HepG2 (cell line): ENCODE measurements around the gene TMEM164. TPM values are rescaled to one million over a fixed set of nuclear protein-coding genes. Genes with fewer than 3 reads are reported as not detected.

Source experiments
- ATAC-seq: fragments of 200-7000 bp; cut with Tn5 transposase; 3 replicates; pipeline ENCODE4 v1.9.1; 2020; ENCODE audit warnings: mild to moderate bottlenecking, moderate library complexity
- BruUV-seq: library from RNA; stranded (reverse); fragments of 400-500 nt; replicated peaks from 2 replicates; lab custom pipeline; 2021; lab: Mats Ljungman, UMichigan
- CTCF ChIA-PET: fragments of 300-600 bp; formaldehyde crosslinking; extraction: SDS; loops from one replicate; lab custom pipeline; 2021; ENCODE audit warnings: low total read pairs, inconsistent platforms, low intra/inter-chr PET ratio; lab: Yijun Ruan, JAX
- POLR2A ChIA-PET: fragments of 350-600 bp; sonication (Branson Sonifier 250); formaldehyde crosslinking; loops from one replicate; lab custom pipeline; 2020; ENCODE audit warnings: antibody characterized with exemption, inconsistent platforms; lab: Yijun Ruan, JAX
- DNase-seq: peaks from one replicate; pipeline ENCODE4 v3.0.0-alpha.2; 2015; ENCODE audit warnings: low spot score
- FAIRE-seq: peaks from 3 replicates; lab custom pipeline; 2011; peaks lifted over from hg19 to GRCh38; lab: Jason Lieb, UNC
- H2AFZ ChIP-seq: one replicate; pipeline ENCODE4 v1.6.1; 2011; ENCODE audit warnings: low read length, inconsistent platforms
- H3K27ac ChIP-seq: fragments of 300-600 bp; 3 replicates; pipeline ENCODE4 v1.8.0; 2011; ENCODE audit warnings: mixed run types, mild to moderate bottlenecking, mixed read lengths, low read length, inconsistent platforms; ENCODE audit not compliant: insufficient read depth; ENCODE audit errors: extremely low read length
- H3K27me3 ChIP-seq, 2 experiments: fragments of 200-600 bp in 1 of 2; 2 replicates in 1 of 2; 3 replicates in 1 of 2; pipeline versions ENCODE4 v1.6.0 to v1.8.0; 2011; ENCODE audit warnings: low read length in 2 of 2, mild to moderate bottlenecking in 2 of 2, moderate library complexity in 2 of 2, inconsistent platforms in 1 of 2; ENCODE audit not compliant: insufficient read depth in 2 of 2, control insufficient read depth in 1 of 2
- H3K36me3 ChIP-seq, 2 experiments: fragments of 200-600 bp in 1 of 2; replicated peaks in 1 of 2; 2 replicates in 1 of 2; 3 replicates in 1 of 2; pipeline versions ENCODE4 v1.5.1 to v1.8.0; 2011; ENCODE audit warnings: low read length in 2 of 2, inconsistent platforms in 1 of 2; ENCODE audit not compliant: insufficient read depth in 2 of 2, control insufficient read depth in 1 of 2
- H3K4me1 ChIP-seq: 2 replicates; pipeline ENCODE4 v1.5.1; 2012; ENCODE audit warnings: low read length, inconsistent platforms; ENCODE audit not compliant: insufficient read depth
- H3K4me2 ChIP-seq: 2 replicates; pipeline ENCODE4 v1.6.0; 2011; ENCODE audit warnings: low read depth, low read length, inconsistent platforms
- H3K4me3 ChIP-seq, 3 experiments: fragments of 200-600 bp in 1 of 3; sonication (generic), shearing (Covaris generic) in 1 of 3; replicated peaks in 1 of 3; 2 replicates each; pipeline ENCODE4 v1.5.1; 2011 to 2016; ENCODE audit warnings: low read length in 3 of 3, inconsistent platforms in 2 of 3, low read depth in 2 of 3, mild to moderate bottlenecking in 2 of 3, control low read depth in 1 of 3, mixed read lengths in 1 of 3; ENCODE audit not compliant: insufficient read depth in 1 of 3
- H3K79me2 ChIP-seq: one replicate; pipeline ENCODE4 v1.6.1; 2011; ENCODE audit warnings: low read length, inconsistent platforms; ENCODE audit not compliant: insufficient read depth
- H3K9ac ChIP-seq: 2 replicates; pipeline ENCODE4 v1.6.0; 2011; ENCODE audit warnings: mild to moderate bottlenecking, low read depth, low read length, inconsistent platforms; ENCODE audit not compliant: insufficient read depth
- H3K9me3 ChIP-seq: 2 replicates; pipeline ENCODE4 v1.5.1; 2012; ENCODE audit warnings: mild to moderate bottlenecking, low read length
- H4K20me1 ChIP-seq: 2 replicates; pipeline ENCODE4 v1.6.0; 2011; ENCODE audit warnings: inconsistent platforms, mild to moderate bottlenecking, low read length, moderate library complexity; ENCODE audit not compliant: insufficient read depth
- IRF2 ChIP-seq: IDR thresholded peaks from 2 replicates; pipeline ENCODE4 v1.6.1; 2018; ENCODE audit warnings: missing genetic modification reagents, missing compliant biosample characterization
- KDM3A ChIP-seq: IDR thresholded peaks from 2 replicates; pipeline ENCODE4 v1.6.1; 2018; ENCODE audit warnings: low read depth, missing compliant biosample characterization
- PAWR ChIP-seq: sonication (generic); formaldehyde crosslinking; IDR thresholded peaks from 2 replicates; pipeline ENCODE4 v1.4.0; 2020; ENCODE audit warnings: missing genetic modification reagents, mild to moderate bottlenecking, borderline replicate concordance
- RXRB ChIP-seq: IDR thresholded peaks from 2 replicates; pipeline ENCODE4 v1.6.1; 2016; ENCODE audit warnings: borderline replicate concordance, missing genetic modification reagents, missing compliant biosample characterization
- SNRNP70 ChIP-seq: fragments of 200-400 bp; formaldehyde crosslinking; IDR thresholded peaks from 2 replicates; pipeline ENCODE4 v1.6.1; 2017; ENCODE audit warnings: mild to moderate bottlenecking, low read depth, low read length, moderate library complexity
- SUZ12 ChIP-seq: fragments of 150-350 bp; IDR thresholded peaks from 2 replicates; pipeline ENCODE4 v1.6.1; 2014; ENCODE audit warnings: low read depth, low read length
- ZFP36 ChIP-seq: fragments of 150-350 bp; IDR thresholded peaks from 2 replicates; pipeline ENCODE4 v1.6.1; 2018; ENCODE audit warnings: borderline replicate concordance, low read length, low read depth; ENCODE audit not compliant: partially characterized antibody
- ZFP82 ChIP-seq: sonication (generic); formaldehyde crosslinking; IDR thresholded peaks from 2 replicates; pipeline ENCODE4 v1.5.1; 2020; ENCODE audit warnings: mild to moderate bottlenecking, missing genetic modification reagents, borderline replicate concordance
- ZNF432 ChIP-seq: sonication (generic); formaldehyde crosslinking; IDR thresholded peaks from 2 replicates; pipeline ENCODE4 v1.5.0; 2020; ENCODE audit warnings: missing genetic modification reagents, mild to moderate bottlenecking, borderline replicate concordance
- ZSCAN30 ChIP-seq: sonication (generic); formaldehyde crosslinking; IDR thresholded peaks from 2 replicates; pipeline ENCODE4 v1.5.0; 2020; ENCODE audit warnings: mild to moderate bottlenecking, missing genetic modification reagents
- WGBS: methylation state at CpG from one replicate; pipeline ENCODE4 v1.1.6; 2017; ENCODE audit warnings: low lambda C conversion rate; 5-methylcytosine and 5-hydroxymethylcytosine counted together
- in situ Hi-C: cut with HindIII; loops from 2 replicates; pipeline ENCODE4 v1.10.0; 2017; ENCODE audit warnings: low pct_unique_long_range_greater_than_20kb; ENCODE audit not compliant: extremely low pct_ligation_motif_present
- intact Hi-C: fragments of 100-400 bp; cut with micrococcal nuclease; formaldehyde crosslinking; loops from one replicate; pipeline ENCODE4 v1.10.0; 2022; ENCODE audit not compliant: unreplicated experiment
- polyA plus RNA-seq, 8 experiments: library from polyadenylated mRNA; depleted of rRNA in 3 of 8; stranded (reverse) in 7 of 8; unstranded in 1 of 8; fragments of >200 nt; fragmentation: Illumina TruSeq in 4 of 8; extraction: Trizol in 4 of 8; gene quantifications; 2 replicates each; pipeline versions ENCODE4 v1.2.1 to v1.2.3, GENCODE V29; 2011 to 2016; ENCODE audit warnings: low read depth in 4 of 8, missing spikeins in 1 of 8, mixed read lengths in 1 of 8; ENCODE audit not compliant: insufficient read depth in 1 of 8
- total RNA-seq, 5 experiments: library from RNA; depleted of rRNA; stranded (reverse); fragments of >200 nt; fragmentation: Illumina TruSeq; extraction: Trizol; gene quantifications; 2 replicates each; pipeline ENCODE4 v1.2.3, GENCODE V29; 2016; ENCODE audit warnings: low read depth in 1 of 5
- TF ChIP-seq, protein P1 (sequence below): sonication (generic); formaldehyde crosslinking; IDR thresholded peaks from 2 replicates; pipeline ENCODE4 v1.8.1; 2023; ENCODE audit warnings: mild to moderate bottlenecking, missing genetic modification reagents
- TF ChIP-seq, protein P2 (sequence below): sonication (generic); formaldehyde crosslinking; IDR thresholded peaks from 2 replicates; pipeline ENCODE4 v1.9.0; 2022; ENCODE audit warnings: low read depth, missing genetic modification reagents
- TF ChIP-seq, protein P3 (sequence below): IDR thresholded peaks from 2 replicates; pipeline ENCODE4 v1.6.1; 2016; ENCODE audit warnings: low read depth
- TF ChIP-seq, protein P4 (sequence below): sonication (generic); formaldehyde crosslinking; IDR thresholded peaks from 2 replicates; pipeline ENCODE4 v1.8.0; 2022; ENCODE audit warnings: mild to moderate bottlenecking, missing genetic modification reagents, borderline replicate concordance
- TF ChIP-seq, protein P5 (sequence below): sonication (generic); formaldehyde crosslinking; IDR thresholded peaks from 2 replicates; pipeline ENCODE4 v1.8.0; 2022; ENCODE audit warnings: missing genetic modification reagents, low read depth, mild to moderate bottlenecking, borderline replicate concordance
- TF ChIP-seq, protein P6 (sequence below): conservative IDR thresholded peaks from 2 replicates; pipeline ENCODE4 v1.6.1; 2018; ENCODE audit warnings: missing genetic modification reagents

TMEM164 gene
- total and polyA plus RNA-seq, 2 of the 13 experiments (the other 11 are each of a cell fraction or from before 2014, with no cell fraction given), result 5.8 to 13.2 TPM

DNA sequence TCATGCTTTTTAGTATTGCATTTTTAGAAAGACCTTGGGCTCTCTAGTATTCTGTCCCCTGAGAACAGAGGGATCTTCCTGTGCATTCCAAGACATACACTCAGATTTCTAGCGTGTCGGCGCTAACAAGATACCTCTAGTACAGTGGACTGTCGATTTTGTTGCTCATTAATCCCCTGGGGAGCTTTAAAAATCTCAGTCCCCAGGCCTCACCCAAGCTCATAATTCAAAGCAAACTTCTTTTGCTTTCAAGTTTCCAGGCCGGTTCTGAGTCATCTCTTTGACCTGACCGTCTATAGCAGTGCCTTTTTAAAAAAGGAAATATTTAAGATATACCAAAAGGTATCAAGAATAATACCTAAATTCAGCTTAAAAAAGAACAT, 178.0 kb downstream of the TMEM164 start (continued):
- TF ChIP-seq PAWR, result no peak
- no peak for TF ChIP-seq SUZ12
- TF ChIP-seq, protein P1, sequence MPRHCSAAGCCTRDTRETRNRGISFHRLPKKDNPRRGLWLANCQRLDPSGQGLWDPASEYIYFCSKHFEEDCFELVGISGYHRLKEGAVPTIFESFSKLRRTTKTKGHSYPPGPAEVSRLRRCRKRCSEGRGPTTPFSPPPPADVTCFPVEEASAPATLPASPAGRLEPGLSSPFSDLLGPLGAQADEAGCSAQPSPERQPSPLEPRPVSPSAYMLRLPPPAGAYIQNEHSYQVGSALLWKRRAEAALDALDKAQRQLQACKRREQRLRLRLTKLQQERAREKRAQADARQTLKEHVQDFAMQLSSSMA (CRISPR knock-in tag), result no peak
- TF ChIP-seq, protein P2, sequence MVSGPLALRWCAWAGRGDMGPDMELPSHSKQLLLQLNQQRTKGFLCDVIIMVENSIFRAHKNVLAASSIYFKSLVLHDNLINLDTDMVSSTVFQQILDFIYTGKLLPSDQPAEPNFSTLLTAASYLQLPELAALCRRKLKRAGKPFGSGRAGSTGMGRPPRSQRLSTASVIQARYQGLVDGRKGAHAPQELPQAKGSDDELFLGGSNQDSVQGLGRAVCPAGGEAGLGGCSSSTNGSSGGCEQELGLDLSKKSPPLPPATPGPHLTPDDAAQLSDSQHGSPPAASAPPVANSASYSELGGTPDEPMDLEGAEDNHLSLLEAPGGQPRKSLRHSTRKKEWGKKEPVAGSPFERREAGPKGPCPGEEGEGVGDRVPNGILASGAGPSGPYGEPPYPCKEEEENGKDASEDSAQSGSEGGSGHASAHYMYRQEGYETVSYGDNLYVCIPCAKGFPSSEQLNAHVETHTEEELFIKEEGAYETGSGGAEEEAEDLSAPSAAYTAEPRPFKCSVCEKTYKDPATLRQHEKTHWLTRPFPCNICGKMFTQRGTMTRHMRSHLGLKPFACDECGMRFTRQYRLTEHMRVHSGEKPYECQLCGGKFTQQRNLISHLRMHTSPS, result no peak
- TF ChIP-seq ZNF432 (CRISPR knock-in tag), result no peak

DNA sequence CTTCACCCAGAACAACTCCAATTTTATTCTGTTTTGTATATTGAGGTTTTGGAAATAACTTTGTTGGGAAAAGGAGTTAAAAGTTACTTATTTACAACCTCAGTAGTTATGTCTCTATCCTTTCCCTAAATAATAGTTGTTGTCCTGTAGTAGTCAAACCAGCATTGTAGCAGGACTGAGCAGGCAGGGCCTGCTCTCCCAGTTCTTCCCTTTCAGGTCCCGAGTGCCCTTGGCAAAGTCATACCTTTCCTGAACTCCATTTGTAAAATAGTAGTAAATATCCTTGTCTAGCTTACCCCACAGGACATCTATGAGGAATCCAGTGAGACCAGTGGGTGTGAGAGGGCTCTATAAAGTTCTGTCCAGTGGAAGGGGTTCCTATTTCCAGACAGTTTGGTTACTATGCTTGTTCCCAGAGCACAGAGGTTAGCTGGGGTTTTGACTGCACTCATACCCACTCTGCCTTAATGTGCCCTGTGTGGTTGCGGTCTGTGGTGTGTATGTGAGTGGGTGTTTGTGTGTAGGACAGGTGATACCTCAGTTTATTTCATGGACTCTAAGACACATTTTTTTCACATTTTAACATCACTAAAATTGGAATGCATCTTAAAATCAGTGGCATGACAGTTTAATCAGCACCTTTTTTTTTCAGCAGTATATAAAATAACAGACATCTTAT, 178.7 kb downstream of the TMEM164 start:
- Histone ChIP-seq H3K27ac (no peak overlapping the region), H3K36me3 (no peaks in the 10 kb centered on the region), H3K79me2 (no peaks in the 10 kb centered on the region), H3K9ac (no peak overlapping the region), H4K20me1 (no peaks in the 10 kb centered on the region), H3K4me3 (no peak overlapping the region), H3K27me3 (no peaks in the 10 kb centered on the region), H3K4me1 (no peaks in the 10 kb centered on the region), H3K9me3 (no peaks in the 10 kb centered on the region), H3K4me2 (no peak overlapping the region), H2AFZ (no peak overlapping the region)
- no peak for ATAC-seq
- ChIA-PET POLR2A (no interaction called here), CTCF (no interaction called here)
- BruUV-seq, result no TSS peak
- no CpG with 5 or more reads among the region's 2 CpGs for WGBS
- in situ Hi-C loops, result no loop called here
- DNase-seq, result no peak
- intact Hi-C loops, result no loop called here
- FAIRE-seq, result no peak
- TF ChIP-seq ZFP82 (CRISPR knock-in tag) (no peak), RXRB (CRISPR knock-in tag) (no peak), IRF2 (no peak), SNRNP70 (no peak), ZFP36 (no peak), KDM3A (no peak), ZSCAN30 (CRISPR knock-in tag) (no peak)
- TF ChIP-seq, protein P3, sequence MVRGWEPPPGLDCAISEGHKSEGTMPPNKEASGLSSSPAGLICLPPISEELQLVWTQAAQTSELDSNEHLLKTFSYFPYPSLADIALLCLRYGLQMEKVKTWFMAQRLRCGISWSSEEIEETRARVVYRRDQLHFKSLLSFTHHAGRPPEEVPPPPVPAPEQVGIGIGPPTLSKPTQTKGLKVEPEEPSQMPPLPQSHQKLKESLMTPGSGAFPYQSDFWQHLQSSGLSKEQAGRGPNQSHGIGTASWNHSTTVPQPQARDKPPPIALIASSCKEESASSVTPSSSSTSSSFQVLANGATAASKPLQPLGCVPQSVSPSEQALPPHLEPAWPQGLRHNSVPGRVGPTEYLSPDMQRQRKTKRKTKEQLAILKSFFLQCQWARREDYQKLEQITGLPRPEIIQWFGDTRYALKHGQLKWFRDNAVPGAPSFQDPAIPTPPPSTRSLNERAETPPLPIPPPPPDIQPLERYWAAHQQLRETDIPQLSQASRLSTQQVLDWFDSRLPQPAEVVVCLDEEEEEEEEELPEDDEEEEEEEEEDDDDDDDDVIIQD (CRISPR knock-in tag), result no peak
- TF ChIP-seq, protein P4, sequence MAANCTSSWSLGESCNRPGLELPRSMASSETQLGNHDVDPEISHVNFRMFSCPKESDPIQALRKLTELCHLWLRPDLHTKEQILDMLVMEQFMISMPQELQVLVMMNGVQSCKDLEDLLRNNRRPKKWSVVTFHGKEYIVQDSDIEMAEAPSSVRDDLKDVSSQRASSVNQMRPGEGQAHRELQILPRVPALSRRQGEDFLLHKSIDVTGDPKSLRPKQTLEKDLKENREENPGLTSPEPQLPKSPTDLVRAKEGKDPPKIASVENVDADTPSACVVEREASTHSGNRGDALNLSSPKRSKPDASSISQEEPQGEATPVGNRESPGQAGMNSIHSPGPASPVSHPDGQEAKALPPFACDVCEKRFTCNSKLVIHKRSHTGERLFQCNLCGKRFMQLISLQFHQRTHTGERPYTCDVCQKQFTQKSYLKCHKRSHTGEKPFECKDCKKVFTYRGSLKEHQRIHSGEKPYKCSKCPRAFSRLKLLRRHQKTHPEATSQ, result no peak
- TF ChIP-seq, protein P5, sequence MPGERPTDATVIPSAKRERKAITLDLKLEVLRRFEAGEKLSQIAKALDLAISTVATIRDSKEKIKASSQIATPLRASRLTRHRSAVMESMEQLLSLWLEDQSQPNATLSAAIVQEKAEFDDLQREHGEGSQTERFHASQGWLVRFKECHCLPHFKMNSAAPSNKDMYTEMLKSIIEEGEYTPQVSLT (CRISPR knock-in tag), result no peak
- TF ChIP-seq, protein P6, sequence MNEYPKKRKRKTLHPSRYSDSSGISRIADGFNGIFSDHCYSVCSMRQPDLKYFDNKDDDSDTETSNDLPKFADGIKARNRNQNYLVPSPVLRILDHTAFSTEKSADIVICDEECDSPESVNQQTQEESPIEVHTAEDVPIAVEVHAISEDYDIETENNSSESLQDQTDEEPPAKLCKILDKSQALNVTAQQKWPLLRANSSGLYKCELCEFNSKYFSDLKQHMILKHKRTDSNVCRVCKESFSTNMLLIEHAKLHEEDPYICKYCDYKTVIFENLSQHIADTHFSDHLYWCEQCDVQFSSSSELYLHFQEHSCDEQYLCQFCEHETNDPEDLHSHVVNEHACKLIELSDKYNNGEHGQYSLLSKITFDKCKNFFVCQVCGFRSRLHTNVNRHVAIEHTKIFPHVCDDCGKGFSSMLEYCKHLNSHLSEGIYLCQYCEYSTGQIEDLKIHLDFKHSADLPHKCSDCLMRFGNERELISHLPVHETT (CRISPR knock-in tag), result no peak
